Measurements from ENCODE around the gene TMED5. TPM values are rescaled to one million over a fixed set of nuclear protein-coding genes. Genes with fewer than 3 reads are reported as not detected.

The TMED5 gene
- total RNA-seq, 4 donors from 2014 or later = 28.7 to 47.9 (median 39.1) TPM

DNA sequence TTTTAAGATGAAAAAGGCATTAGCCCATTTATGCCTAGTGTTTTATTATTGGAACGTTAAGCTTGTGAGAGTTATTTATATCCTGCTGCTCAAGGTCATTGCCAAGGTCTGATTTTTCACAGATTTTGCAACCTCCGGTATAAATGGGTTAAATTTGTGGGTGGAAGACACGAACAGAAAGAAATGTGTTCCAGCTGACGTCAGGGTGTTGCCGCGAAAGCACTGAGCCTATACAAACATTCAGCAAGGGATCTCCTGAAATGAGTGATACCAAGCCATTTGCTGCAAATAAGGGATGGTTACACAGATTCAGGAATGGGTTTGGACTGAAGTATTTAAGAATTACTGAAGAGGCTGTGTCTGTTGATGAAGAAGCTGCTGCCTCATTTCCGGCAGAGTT is 32.2 kb downstream of the TMED5 start:
- Histone ChIP-seq H3K9me3 (no peaks in the 10 kb centered on the region), H3K27me3 (no peaks in the 10 kb centered on the region), H3K4me1 (peaks cover 0 to 4% (median 0%) of the 10 kb centered on the region in 3 donors), H3K36me3 (peaks cover 0 to 50% (median 0%) of the 10 kb centered on the region in 3 donors), H3K4me3 (no peak overlapping the region), H3K27ac (no peak overlapping the region)
- TF ChIP-seq CTCF (IDR thresholded peaks at IDR 0.05) = no peak
- no peak for TF ChIP-seq POLR2A (IDR thresholded peaks at IDR 0.05)
- intact Hi-C loops (cut with DNase I) = no loop called here
- no peak for DNase-seq
- 48 to 54% methylated on average over 7 of the region's 7 CpGs for WGBS, 2 donors

DNA sequence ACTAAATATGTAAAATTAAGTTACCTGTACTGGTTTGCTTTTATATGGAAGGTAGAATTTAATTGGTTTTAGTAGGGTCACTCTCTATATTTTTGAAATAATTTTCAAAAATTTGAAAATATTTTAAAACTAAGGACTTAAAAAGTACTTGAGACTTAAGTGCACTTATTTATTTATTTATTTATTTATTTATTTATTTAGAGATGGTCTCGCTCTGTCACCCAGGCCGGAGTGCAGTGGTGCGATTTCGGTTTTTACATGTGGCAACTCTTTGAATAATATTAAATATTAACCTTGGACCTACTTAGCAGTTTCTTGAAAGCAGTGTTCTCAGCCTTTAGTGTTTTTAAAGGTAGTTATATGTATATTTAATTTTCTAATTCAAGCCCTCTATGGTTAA is 36.4 kb downstream of the TMED5 start:
- intact Hi-C loops (cut with DNase I) = no loop called here
- DNase-seq = no peak
- Histone ChIP-seq H3K27ac (no peak overlapping the region), H3K9me3 (no peaks in the 10 kb centered on the region), H3K27me3 (no peaks in the 10 kb centered on the region), H3K36me3 (peaks cover 0 to 26% (median 5%) of the 10 kb centered on the region in 3 donors), H3K4me3 (no peak overlapping the region), H3K4me1 (peaks cover 0 to 9% (median 0%) of the 10 kb centered on the region in 3 donors)
- WGBS, 2 donors = 87 to 98% methylated on average over 4 of the region's 4 CpGs
- no peak for TF ChIP-seq POLR2A (IDR thresholded peaks at IDR 0.05)
- TF ChIP-seq CTCF (IDR thresholded peaks at IDR 0.05) = no peak

DNA sequence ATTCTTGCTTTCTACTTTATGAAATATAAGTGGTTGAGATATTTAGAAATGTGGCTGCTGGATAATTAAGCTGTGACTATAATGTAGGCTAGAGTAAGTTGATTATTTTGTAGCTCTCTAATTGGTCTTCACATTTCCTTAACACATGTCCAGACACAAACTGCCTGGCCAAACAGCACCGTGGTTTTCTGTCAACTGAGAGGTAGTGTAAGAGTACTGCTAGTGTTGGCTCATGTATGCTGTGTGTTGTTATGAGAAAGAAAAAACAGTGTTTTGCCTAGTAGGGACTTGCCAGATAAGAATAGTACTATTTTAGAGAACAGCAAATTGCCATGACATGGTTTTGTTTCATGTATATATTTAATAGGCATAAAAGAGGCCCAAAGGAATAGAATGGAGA is 37.1 kb downstream of the TMED5 start:
- Histone ChIP-seq H3K27ac (no peak overlapping the region), H3K27me3 (no peaks in the 10 kb centered on the region), H3K4me1 (peaks cover 0 to 9% (median 0%) of the 10 kb centered on the region in 3 donors), H3K4me3 (no peak overlapping the region), H3K9me3 (no peaks in the 10 kb centered on the region), H3K36me3 (peaks cover 0 to 26% (median 5%) of the 10 kb centered on the region in 3 donors)
- intact Hi-C loops (cut with DNase I) = no loop called here
- WGBS, 2 donors = 25 to 40% methylated on average over 1 of the region's 1 CpG
- TF ChIP-seq POLR2A (IDR thresholded peaks at IDR 0.05) (no peak), CTCF (IDR thresholded peaks at IDR 0.05) (no peak)
- no peak for DNase-seq

- 75 to 84% methylated on average over 2 of the region's 2 CpGs for WGBS, 2 donors
- no peaks in the 10 kb centered on the region for H3K27me3 ChIP-seq
- no peaks in the 10 kb centered on the region for H3K9me3 ChIP-seq
- peaks cover 0 to 35% (median 5%) of the 10 kb centered on the region in 3 donors for H3K36me3 ChIP-seq
- TF ChIP-seq CTCF (IDR thresholded peaks at IDR 0.05) = no peak
- no peak for TF ChIP-seq POLR2A (IDR thresholded peaks at IDR 0.05)
- DNase-seq = no peak
- intact Hi-C loops (cut with DNase I) = no loop called here
- H3K4me1 ChIP-seq = peaks cover 0 to 9% (median 0%) of the 10 kb centered on the region in 3 donors
- no peak overlapping the region for H3K4me3 ChIP-seq
- H3K27ac ChIP-seq = no peak overlapping the region
Observed at GRCh38 chr1:93142161-93142560, 38.1 kb downstream of the TMED5 start.

GRCh38 chr1:93140106-93140505 is 40.1 kb downstream of the TMED5 start:
- DNase-seq = no peak
- Histone ChIP-seq H3K36me3 (peaks cover 0 to 55% (median 5%) of the 10 kb centered on the region in 3 donors), H3K4me3 (no peak overlapping the region), H3K27ac (no peak overlapping the region), H3K27me3 (no peaks in the 10 kb centered on the region), H3K4me1 (peaks cover 0 to 9% (median 0%) of the 10 kb centered on the region in 3 donors), H3K9me3 (no peaks in the 10 kb centered on the region)
- TF ChIP-seq CTCF (IDR thresholded peaks at IDR 0.05) = no peak
- no peak for TF ChIP-seq POLR2A (IDR thresholded peaks at IDR 0.05)
- intact Hi-C loops (cut with DNase I) = no loop called here
- WGBS, 2 donors = 71 to 84% methylated on average over 1 of the region's 1 CpG

Data from esophagus squamous epithelium (tissue), 5 donors.